ENCODE results near the gene MAML2.

The MAML2 gene

GRCh38 chr11:96207459-96208449, 135.2 kb downstream of the MAML2 start:
- no peak for TF ChIP-seq CTCF (IDR thresholded peaks at IDR 0.05; ENCODE audit: extremely low read depth, insufficient read depth, missing control alignments)
- in situ Hi-C loops (cut with MboI; ENCODE audit: low pct_unique_long_range_greater_than_20kb, low sequenced_read_pairs, unreplicated experiment) = no loop called here
- DNase-seq (ENCODE audit: low spot score) = no peak

- DNase-seq (ENCODE audit: low spot score) = no peak
- TF ChIP-seq CTCF (IDR thresholded peaks at IDR 0.05; ENCODE audit: extremely low read depth, insufficient read depth, missing control alignments) = no peak
- in situ Hi-C loops (cut with MboI; ENCODE audit: low pct_unique_long_range_greater_than_20kb, low sequenced_read_pairs, unreplicated experiment) = no loop called here
These were observed 136.0 kb downstream of the MAML2 start for GRCh38 chr11:96206955-96207354.

- no peak for DNase-seq (ENCODE audit: low spot score)
- in situ Hi-C loops (cut with MboI; ENCODE audit: low pct_unique_long_range_greater_than_20kb, low sequenced_read_pairs, unreplicated experiment) = no loop called here
- TF ChIP-seq CTCF (IDR thresholded peaks at IDR 0.05; ENCODE audit: extremely low read depth, insufficient read depth, missing control alignments) = no peak
These were observed 137.6 kb downstream of the MAML2 start for GRCh38 chr11:96205460-96205809.

- in situ Hi-C loops (cut with MboI; ENCODE audit: low pct_unique_long_range_greater_than_20kb, low sequenced_read_pairs, unreplicated experiment) = no loop called here
- TF ChIP-seq CTCF (IDR thresholded peaks at IDR 0.05; ENCODE audit: extremely low read depth, insufficient read depth, missing control alignments) = no peak
- DNase-seq (ENCODE audit: low spot score) = no peak
These were observed 138.1 kb downstream of the MAML2 start for GRCh38 chr11:96204721-96205459.

GRCh38 chr11:96204366-96204659, 138.7 kb downstream of the MAML2 start:
- DNase-seq (ENCODE audit: low spot score) = no peak
- no peak for TF ChIP-seq CTCF (IDR thresholded peaks at IDR 0.05; ENCODE audit: extremely low read depth, insufficient read depth, missing control alignments)
- in situ Hi-C loops (cut with MboI; ENCODE audit: low pct_unique_long_range_greater_than_20kb, low sequenced_read_pairs, unreplicated experiment) = no loop called here

GRCh38 chr11:96203567-96204365, 139.2 kb downstream of the MAML2 start:
- DNase-seq (ENCODE audit: low spot score) = no peak
- TF ChIP-seq CTCF (IDR thresholded peaks at IDR 0.05; ENCODE audit: extremely low read depth, insufficient read depth, missing control alignments) = no peak
- in situ Hi-C loops (cut with MboI; ENCODE audit: low pct_unique_long_range_greater_than_20kb, low sequenced_read_pairs, unreplicated experiment) = no loop called here

Measured in GM13977 (cell line).